H9 (cell line): Measurements from ENCODE around the gene PCNX2. TPM values are rescaled to one million over a fixed set of nuclear protein-coding genes. Genes with fewer than 3 reads are reported as not detected.

Experiments used
- DNase-seq: peaks from one replicate; pipeline ENCODE4 v3.0.0-alpha.2; 2017
- H2AFZ ChIP-seq: one replicate; pipeline ENCODE4 v1.6.1; 2013; ENCODE audit warnings: mild to moderate bottlenecking, low read length, control low read depth, moderate library complexity
- H2AK5ac ChIP-seq: 2 replicates; pipeline ENCODE4 v1.6.1; 2013; ENCODE audit warnings: low read length, control low read depth, mixed read lengths; ENCODE audit not compliant: insufficient read length
- H2BK120ac ChIP-seq: one replicate; pipeline ENCODE4 v1.6.1; 2013; ENCODE audit warnings: low read depth, mild to moderate bottlenecking, low read length, control low read depth, inconsistent platforms; ENCODE audit not compliant: poor library complexity, severe bottlenecking
- H2BK12ac ChIP-seq: 2 replicates; pipeline ENCODE4 v1.6.1; 2013; ENCODE audit warnings: low read length, control low read depth, mixed read lengths, low read depth; ENCODE audit not compliant: insufficient read length
- H2BK15ac ChIP-seq: 2 replicates; pipeline ENCODE4 v1.6.1; 2013; ENCODE audit warnings: low read depth, low read length, control low read depth
- H2BK20ac ChIP-seq: one replicate; pipeline ENCODE4 v1.6.1; 2013; ENCODE audit warnings: low read depth, mild to moderate bottlenecking, low read length, control low read depth, inconsistent platforms; ENCODE audit not compliant: poor library complexity, severe bottlenecking
- H2BK5ac ChIP-seq: 2 replicates; pipeline ENCODE4 v1.6.1; 2013; ENCODE audit warnings: low read length, control low read depth, mixed read lengths; ENCODE audit not compliant: insufficient read length
- H3K14ac ChIP-seq: 2 replicates; pipeline ENCODE4 v1.6.1; 2013; ENCODE audit warnings: low read length, control low read depth; ENCODE audit not compliant: insufficient read depth
- H3K18ac ChIP-seq: 2 replicates; pipeline ENCODE4 v1.6.1; 2013; ENCODE audit warnings: low read depth, mild to moderate bottlenecking, mixed read lengths, low read length, control low read depth; ENCODE audit not compliant: insufficient read length
- H3K23ac ChIP-seq: 2 replicates; pipeline ENCODE4 v1.6.1; 2013; ENCODE audit warnings: low read length, control low read depth, mixed read lengths, low read depth; ENCODE audit not compliant: insufficient read length
- H3K23me2 ChIP-seq: 2 replicates; pipeline ENCODE4 v1.6.1; 2013; ENCODE audit warnings: low read depth, mild to moderate bottlenecking, mixed read lengths, low read length, control low read depth; ENCODE audit not compliant: insufficient read length, poor library complexity, severe bottlenecking
- H3K27ac ChIP-seq: 2 replicates; pipeline ENCODE4 v1.5.1; 2013; ENCODE audit warnings: low read length, control low read depth, mixed read lengths, low read depth; ENCODE audit not compliant: insufficient read length
- H3K27me3 ChIP-seq: 2 replicates; pipeline ENCODE4 v1.6.1; 2013; ENCODE audit warnings: low read length, control low read depth, inconsistent platforms; ENCODE audit not compliant: insufficient read depth
- H3K4ac ChIP-seq: 2 replicates; pipeline ENCODE4 v1.6.1; 2013; ENCODE audit warnings: low read depth, mild to moderate bottlenecking, control low read depth, inconsistent platforms, low read length, moderate library complexity
- H3K4me1 ChIP-seq: 2 replicates; pipeline ENCODE4 v1.6.1; 2013; ENCODE audit warnings: low read length, control low read depth, inconsistent platforms; ENCODE audit not compliant: insufficient read depth
- H3K4me2 ChIP-seq: 2 replicates; pipeline ENCODE4 v1.6.1; 2013; ENCODE audit warnings: low read length, control low read depth, mixed read lengths; ENCODE audit not compliant: insufficient read length, insufficient read depth
- H3K56ac ChIP-seq: 2 replicates; pipeline ENCODE4 v1.6.1; 2013; ENCODE audit warnings: low read depth, mild to moderate bottlenecking, mixed read lengths, low read length, control low read depth; ENCODE audit not compliant: insufficient read length
- H3K79me1 ChIP-seq: 2 replicates; pipeline ENCODE4 v1.6.1; 2013; ENCODE audit warnings: low read depth, mild to moderate bottlenecking, moderate library complexity, low read length, control low read depth, inconsistent platforms; ENCODE audit not compliant: insufficient read depth, poor library complexity, severe bottlenecking
- H3K79me2 ChIP-seq: 2 replicates; pipeline ENCODE4 v1.6.1; 2013; ENCODE audit warnings: low read length, control low read depth, inconsistent platforms; ENCODE audit not compliant: insufficient read depth
- H3K9ac ChIP-seq: 2 replicates; pipeline ENCODE4 v1.6.1; 2013; ENCODE audit warnings: low read length, control low read depth, mixed read lengths; ENCODE audit not compliant: insufficient read length; ENCODE audit errors: extremely low read depth
- H3K9me3 ChIP-seq: one replicate; pipeline ENCODE4 v1.6.1; 2013; ENCODE audit warnings: low read depth, low read length, inconsistent platforms; ENCODE audit not compliant: control insufficient read depth
- H3T11ph ChIP-seq: one replicate; pipeline ENCODE4 v1.6.1; 2013; ENCODE audit warnings: mild to moderate bottlenecking, low read length, control low read depth, inconsistent platforms
- H4K20me1 ChIP-seq: one replicate; pipeline ENCODE4 v1.6.1; 2013; ENCODE audit not compliant: control insufficient read depth, insufficient read length, insufficient read depth
- H4K5ac ChIP-seq: 2 replicates; pipeline ENCODE4 v1.6.1; 2013; ENCODE audit warnings: low read depth, mild to moderate bottlenecking, mixed read lengths, low read length, control low read depth; ENCODE audit not compliant: insufficient read length
- H4K8ac ChIP-seq: replicated peaks from 2 replicates; pipeline ENCODE4 v1.6.1; 2013; ENCODE audit warnings: low read length, control low read depth, mixed read lengths, low read depth; ENCODE audit not compliant: insufficient read length
- H4K91ac ChIP-seq: 2 replicates; pipeline ENCODE4 v1.6.1; 2013; ENCODE audit warnings: low read depth, mild to moderate bottlenecking, moderate library complexity, mixed read lengths, low read length, control low read depth; ENCODE audit not compliant: insufficient read length
- H3K27ac Mint-ChIP-seq, 3 experiments: 2 replicates in 2 of 3; 3 replicates in 1 of 3; pipeline ENCODE4 v1.8.0; 2020 to 2021; ENCODE audit warnings: mixed read lengths in 3 of 3, mild to moderate bottlenecking in 1 of 3, moderate library complexity in 1 of 3
- H3K27me3 Mint-ChIP-seq: 2 replicates; pipeline ENCODE4 v1.8.0; 2021; ENCODE audit warnings: low read depth, mild to moderate bottlenecking, moderate library complexity, mixed read lengths
- H3K36me3 Mint-ChIP-seq, 3 experiments: 2 replicates in 2 of 3; 3 replicates in 1 of 3; pipeline ENCODE4 v1.8.0; 2020 to 2021; ENCODE audit warnings: low read depth in 3 of 3, mixed read lengths in 3 of 3; ENCODE audit not compliant: insufficient read depth in 1 of 3
- H3K4me1 Mint-ChIP-seq, 2 experiments: 2 replicates each; pipeline ENCODE4 v1.8.0; 2020; ENCODE audit warnings: mixed read lengths in 2 of 2
- H3K4me3 Mint-ChIP-seq, 2 experiments: 2 replicates in 1 of 2; 3 replicates in 1 of 2; pipeline ENCODE4 v1.8.0; 2020 to 2021; ENCODE audit warnings: mild to moderate bottlenecking in 2 of 2, mixed read lengths in 2 of 2, moderate library complexity in 1 of 2
- H3K9me3 Mint-ChIP-seq, 2 experiments: 2 replicates in 1 of 2; 3 replicates in 1 of 2; pipeline ENCODE4 v1.8.0; 2020; ENCODE audit warnings: mild to moderate bottlenecking in 2 of 2, mixed read lengths in 2 of 2, moderate library complexity in 1 of 2
- CTCF ChIP-seq: fragments of 200-600 bp; sonication (generic); conservative IDR thresholded peaks from 3 replicates; pipeline ENCODE4 v1.8.0; 2021; ENCODE audit warnings: antibody characterized with exemption, mild to moderate bottlenecking
- WGBS: extraction: QIAGEN DNeasy Blood & Tissue Kit; methylation state at CpG from one replicate; pipeline ENCODE4 v1.1.7; 2013; ENCODE audit warnings: missing lambda C conversion rate, low lambda C conversion rate, mixed read lengths; ENCODE audit not compliant: insufficient read length; ENCODE audit errors: extremely low coverage; 5-methylcytosine and 5-hydroxymethylcytosine counted together
- total RNA-seq: library from RNA; stranded (reverse); gene quantifications from 2 replicates; pipeline ENCODE4 v1.2.1, GENCODE V29; 2021

Gene PCNX2
- total RNA-seq, 1 experiment from 2014 or later, result 45.1 TPM

DNA sequence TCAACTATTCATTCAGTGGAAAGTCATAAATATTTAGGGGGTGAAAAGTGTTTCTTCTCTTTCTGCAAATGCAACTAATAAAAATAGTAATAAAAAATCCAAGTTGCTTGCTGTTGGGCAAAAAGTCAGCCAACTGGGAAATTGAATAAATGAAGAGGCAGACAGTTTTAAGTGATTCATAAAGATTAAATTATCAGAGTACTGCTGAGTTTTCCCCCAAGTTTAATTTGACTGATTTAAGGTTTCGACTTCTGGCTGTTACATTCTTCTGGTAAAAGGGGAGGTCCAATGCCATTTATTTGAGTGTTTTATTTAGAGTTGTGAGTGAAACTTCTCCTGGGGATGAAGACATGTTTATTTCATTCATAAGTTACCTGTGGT lies 219.6 kb downstream of the PCNX2 start:
- Histone ChIP-seq H3K27me3 (no peaks in the 10 kb centered on the region), H3K79me1 (no peaks in the 10 kb centered on the region), H3K4me2 (no peak overlapping the region), H3T11ph (no peak overlapping the region), H3K23me2 (no peaks in the 10 kb centered on the region), H2BK120ac (no peak overlapping the region), H4K5ac (no peak overlapping the region), H3K14ac (no peak overlapping the region), H3K79me2 (no peaks in the 10 kb centered on the region), H3K4me1 (no peaks in the 10 kb centered on the region), H2BK5ac (no peak overlapping the region), H3K56ac (no peak overlapping the region), H3K27ac (no peak overlapping the region), H2BK12ac (no peak overlapping the region), H3K9ac (no peak overlapping the region), H4K8ac (no peak overlapping the region), H4K20me1 (no peaks in the 10 kb centered on the region), H3K23ac (no peak overlapping the region), H3K9me3 (no peaks in the 10 kb centered on the region), H2BK20ac (no peak overlapping the region), H3K4ac (no peak overlapping the region), H4K91ac (no peak overlapping the region), H3K18ac (no peak overlapping the region), H2AFZ (no peak overlapping the region), H2BK15ac (no peak overlapping the region), H2AK5ac (no peak overlapping the region)
- no peak for TF ChIP-seq CTCF
- H3K9me3 Mint-ChIP-seq, result peaks cover 8% of the 10 kb centered on the region in 2 experiments; a peak in 4 of 5 replicates
- H3K4me3 Mint-ChIP-seq, result no peak overlapping the region
- WGBS, result no CpG with 5 or more reads among the region's 1 CpG
- peaks cover 10 to 24% (median 18%) of the 10 kb centered on the region in 3 experiments; a peak in 6 of 7 replicates for H3K36me3 Mint-ChIP-seq
- H3K27ac Mint-ChIP-seq, result no peak overlapping the region
- DNase-seq, result no peak
- no peaks in the 10 kb centered on the region for H3K27me3 Mint-ChIP-seq
- H3K4me1 Mint-ChIP-seq, result peaks cover 6 to 16% of the 10 kb centered on the region in 2 experiments
